ENCODE results near the gene USP53. TPM values are rescaled to one million over a fixed set of nuclear protein-coding genes. Genes with fewer than 3 reads are reported as not detected.
A peak's percentile ranks its signal among the peaks of the same experiment; 100 is the strongest.

The USP53 gene
- total RNA-seq, 1 donor from 2014 or later, result 39.9 TPM

GRCh38 chr4:119313237-119313636, 100.7 kb downstream of the USP53 start:
- H3K4me3 ChIP-seq, result no peak overlapping the region
- H3K4me1 ChIP-seq, result no peaks in the 10 kb centered on the region
- intact Hi-C loops (cut with micrococcal nuclease), result loop anchor here (10.0 kb wide), 1 partner anchor 742 kb away; no protein-coding TSS in a partner anchor
- no peak for DNase-seq
- no peaks in the 10 kb centered on the region for H3K9me3 ChIP-seq (replicated peaks)
- no peaks in the 10 kb centered on the region for H3K36me3 ChIP-seq
- no peak overlapping the region for H3K27ac ChIP-seq (replicated peaks)
- no peaks in the 10 kb centered on the region for H3K27me3 ChIP-seq (ENCODE audit: low read depth)
- TF ChIP-seq CTCF (IDR thresholded peaks at IDR 0.05; ENCODE audit: borderline replicate concordance), result no peak

DNA sequence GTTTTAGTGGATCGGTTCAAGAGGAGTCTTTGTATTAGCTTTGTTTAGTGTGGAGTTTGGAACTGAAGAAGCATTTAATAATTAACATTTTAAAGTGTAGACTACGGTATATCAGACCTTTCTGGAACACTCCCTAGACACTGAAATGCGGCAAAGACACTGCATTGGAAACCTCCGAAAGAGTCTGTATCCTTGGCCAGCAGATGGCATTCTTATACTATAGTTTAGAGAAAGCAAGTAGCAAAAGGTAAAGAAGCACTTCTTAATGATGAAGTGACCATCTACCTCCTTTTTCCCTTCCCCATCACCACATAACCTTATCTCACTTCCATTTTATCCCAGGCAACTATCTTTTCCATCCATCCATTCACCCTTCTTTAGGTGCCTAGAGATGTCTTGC, 101.8 kb downstream of the USP53 start:
- no peaks in the 10 kb centered on the region for H3K9me3 ChIP-seq (replicated peaks)
- H3K4me3 ChIP-seq, result no peak overlapping the region
- peak; percentile 72 for TF ChIP-seq CTCF (IDR thresholded peaks at IDR 0.05; ENCODE audit: borderline replicate concordance)
- no peaks in the 10 kb centered on the region for H3K27me3 ChIP-seq (ENCODE audit: low read depth)
- DNase-seq, result no peak
- H3K27ac ChIP-seq (replicated peaks), result no peak overlapping the region
- intact Hi-C loops (cut with micrococcal nuclease), result loop anchor here (10.0 kb wide), 1 partner anchor 740 kb away; no protein-coding TSS in a partner anchor
- no peaks in the 10 kb centered on the region for H3K36me3 ChIP-seq
- no peaks in the 10 kb centered on the region for H3K4me1 ChIP-seq

DNA sequence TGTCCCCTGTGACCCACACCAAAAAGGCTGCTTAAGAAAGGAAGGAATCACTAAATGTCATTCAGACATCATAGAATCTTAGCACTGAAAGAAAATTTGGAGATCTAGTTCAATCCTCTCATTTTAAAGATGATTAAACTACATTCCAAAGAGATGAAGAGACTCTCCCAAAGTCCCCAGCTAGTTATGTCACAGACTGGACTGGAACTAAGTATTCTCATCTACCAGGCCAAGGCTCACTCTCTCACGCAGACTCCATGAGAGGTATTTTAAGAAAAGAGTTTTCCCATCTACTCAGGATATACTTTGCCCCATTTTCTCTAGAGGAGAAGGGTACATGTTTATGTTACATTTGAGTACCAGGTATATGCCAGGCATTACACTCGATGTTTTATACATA, 102.5 kb downstream of the USP53 start:
- DNase-seq, result no peak
- H3K27me3 ChIP-seq (ENCODE audit: low read depth), result no peaks in the 10 kb centered on the region
- no peak for TF ChIP-seq CTCF (IDR thresholded peaks at IDR 0.05; ENCODE audit: borderline replicate concordance)
- no peaks in the 10 kb centered on the region for H3K9me3 ChIP-seq (replicated peaks)
- intact Hi-C loops (cut with micrococcal nuclease), result loop anchor here (10.0 kb wide), 1 partner anchor 740 kb away; no protein-coding TSS in a partner anchor
- H3K4me1 ChIP-seq, result no peaks in the 10 kb centered on the region
- H3K4me3 ChIP-seq, result no peak overlapping the region
- H3K27ac ChIP-seq (replicated peaks), result no peak overlapping the region
- H3K36me3 ChIP-seq, result no peaks in the 10 kb centered on the region

DNA sequence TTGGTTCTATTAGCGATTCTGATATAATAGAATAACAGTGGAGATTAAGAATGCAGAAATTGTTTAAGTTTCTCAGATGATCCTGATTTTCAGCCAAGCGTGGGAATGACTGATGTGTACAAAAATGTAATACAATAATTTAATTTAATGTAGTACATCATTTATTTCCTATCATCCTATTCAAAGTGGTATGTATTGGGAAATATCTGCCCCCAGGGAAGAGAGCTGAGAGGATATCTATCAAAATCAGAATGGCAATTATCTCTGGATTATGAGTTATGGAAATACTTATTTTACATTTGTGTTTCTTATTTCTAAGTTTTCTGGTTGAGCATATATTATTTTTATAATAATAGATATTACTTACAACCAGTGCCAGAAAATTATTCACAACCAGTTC, 105.5 kb downstream of the USP53 start:
- DNase-seq, result no peak
- Histone ChIP-seq H3K27ac (replicated peaks) (no peak overlapping the region), H3K36me3 (no peaks in the 10 kb centered on the region), H3K27me3 (ENCODE audit: low read depth) (no peaks in the 10 kb centered on the region), H3K9me3 (replicated peaks) (no peaks in the 10 kb centered on the region), H3K4me1 (no peaks in the 10 kb centered on the region), H3K4me3 (no peak overlapping the region)
- intact Hi-C loops (cut with micrococcal nuclease), result loop anchor here (10.0 kb wide), 1 partner anchor 737 kb away; no protein-coding TSS in a partner anchor
- TF ChIP-seq CTCF (IDR thresholded peaks at IDR 0.05; ENCODE audit: borderline replicate concordance), result no peak

DNA sequence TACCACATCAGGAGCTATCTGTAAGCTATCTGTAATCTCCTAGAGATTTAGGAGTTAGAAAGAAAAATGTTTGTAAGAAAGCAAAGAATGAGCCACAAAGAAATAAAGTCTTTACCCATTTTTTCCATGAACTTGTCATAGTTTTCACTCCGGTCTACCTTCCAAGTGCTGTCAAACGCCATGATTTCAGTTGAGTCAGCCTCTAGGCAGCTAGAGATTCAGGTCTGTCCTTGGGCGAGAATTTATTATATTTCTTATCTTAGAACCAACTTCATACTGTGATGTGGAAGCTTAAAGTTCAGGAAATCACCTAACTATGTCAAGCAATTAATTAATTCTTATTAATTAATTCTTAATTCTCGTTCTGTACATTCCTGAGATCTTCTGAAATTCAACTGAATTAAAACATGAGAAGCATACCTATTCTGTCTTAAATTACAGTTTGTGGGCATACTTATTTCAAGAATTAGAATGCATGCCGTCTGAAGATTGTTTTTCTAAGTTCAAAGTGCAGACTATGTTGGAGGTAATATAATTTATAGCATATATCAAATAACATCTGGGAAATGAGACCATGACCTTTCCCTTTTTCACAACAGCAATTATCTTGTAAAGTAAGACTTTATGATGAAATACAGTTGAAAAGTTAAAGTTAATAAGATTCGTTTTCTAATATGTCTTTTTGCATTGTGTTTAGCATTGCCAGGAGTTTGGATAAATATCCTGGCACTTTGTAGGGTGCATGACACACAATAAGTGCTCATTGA, 109.6 kb downstream of the USP53 start, which contains the start of gene FABP2:
Gene FABP2 (minus strand): TSS at position 218 of the 767 bp plus-strand sequence. CDS start 36 bp downstream, at position 182.
- Histone ChIP-seq H3K9me3 (replicated peaks) (no peaks in the 10 kb centered on the region), H3K4me1 (no peaks in the 10 kb centered on the region), H3K36me3 (no peaks in the 10 kb centered on the region), H3K27ac (replicated peaks) (no peak within 1 kb of the TSS), H3K27me3 (ENCODE audit: low read depth) (no peaks in the 10 kb centered on the region), H3K4me3 (no peak within 1 kb of the TSS)
- no peak for TF ChIP-seq CTCF (IDR thresholded peaks at IDR 0.05; ENCODE audit: borderline replicate concordance)
- intact Hi-C loops (cut with micrococcal nuclease), result no loop called here
- no peak for DNase-seq
